Activated naive CD4-positive, alpha-beta T cell (primary cell): ENCODE measurements around the gene CD68.
"Not testable (repeated sequence)": the region's sequence is repeated elsewhere in the genome, so short reads cannot be mapped to it uniquely, and the experiment has no call there.

Source experiments
- DNase-seq, 4 experiments: peaks; one replicate each; lab custom pipeline; 2025; lab: John Stamatoyannopoulos, UW

Gene CD68

GRCh38 chr17:7580604-7581575, 1.5 kb downstream of the CD68 start:
- DNase-seq: no peak

GRCh38 chr17:7582396-7583252, 3.2 kb downstream of the CD68 start:
- DNase-seq: no peak

- peak; percentile 85 to 93 (median 86) for DNase-seq
Observed at GRCh38 chr17:7583253-7584109, 4.0 kb downstream of the CD68 start, which contains the start of gene MPDU1. Gene MPDU1 (plus strand): TSS chr17:7583852. CDS start chr17:7583863, 11 bp downstream.

GRCh38 chr17:7586673-7587419, 7.4 kb downstream of the CD68 start:
- DNase-seq: no peak

GRCh38 chr17:7587420-7588151, 8.1 kb downstream of the CD68 start:
- DNase-seq: no peak

- DNase-seq: no peak
Observed at GRCh38 chr17:7588553-7589203, 9.2 kb downstream of the CD68 start.

GRCh38 chr17:7589204-7589868, 9.9 kb downstream of the CD68 start:
- DNase-seq: peak; percentile 25 to 62 (median 44)

GRCh38 chr17:7589891-7590691, 10.7 kb downstream of the CD68 start, which contains the start of gene SOX15:
Gene SOX15 (minus strand): TSS chr17:7590094. CDS start chr17:7589676, 418 bp downstream.
- no peak for DNase-seq

GRCh38 chr17:7590743-7591142, 11.3 kb downstream of the CD68 start:
- no peak for DNase-seq

- DNase-seq: no peak
Observed at GRCh38 chr17:7591596-7591995, 12.2 kb downstream of the CD68 start.

- DNase-seq: no peak
Observed at GRCh38 chr17:7592422-7593021, 13.1 kb downstream of the CD68 start.

- no peak for DNase-seq
Observed at GRCh38 chr17:7593296-7593695, 13.9 kb downstream of the CD68 start.

- DNase-seq: not testable (repeated sequence)
Observed at GRCh38 chr17:7597561-7597960, 18.1 kb downstream of the CD68 start.

- DNase-seq: no peak
Observed at GRCh38 chr17:7606280-7606679, 26.8 kb downstream of the CD68 start.

- no peak for DNase-seq
Observed at GRCh38 chr17:7610641-7611040, 31.2 kb downstream of the CD68 start.

GRCh38 chr17:7611635-7612293, 32.3 kb downstream of the CD68 start:
- no peak for DNase-seq

- DNase-seq: no peak
Observed at GRCh38 chr17:7612294-7612640, 32.8 kb downstream of the CD68 start.
